ENCODE data around the gene MAP2K5. TPM values are rescaled to one million over a fixed set of nuclear protein-coding genes. Genes with fewer than 3 reads are reported as not detected.
"Not testable (repeated sequence)": the region's sequence is repeated elsewhere in the genome, so short reads cannot be mapped to it uniquely, and the experiment has no call there.

MAP2K5 gene
- total RNA-seq, 1 donor from 2014 or later: 11.6 TPM

DNA sequence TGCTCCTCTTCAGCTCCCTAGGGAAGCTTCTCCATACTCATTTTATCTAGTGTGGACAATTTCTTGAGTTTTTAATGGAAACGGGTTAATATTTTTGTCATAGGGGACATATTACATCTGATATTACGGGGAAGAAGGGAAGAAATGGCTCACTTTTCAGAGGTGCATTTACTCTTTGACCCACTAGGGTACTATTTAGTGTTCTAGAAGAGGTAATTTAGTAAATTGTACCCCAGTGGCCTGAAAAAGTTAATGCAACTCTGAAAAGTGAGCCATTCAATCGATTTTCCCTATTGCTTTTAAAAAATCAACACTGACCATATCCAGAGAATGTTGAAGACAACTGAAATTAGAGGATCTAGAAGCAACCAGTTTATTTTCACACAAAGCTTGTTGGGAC is 71.2 kb downstream of the MAP2K5 start:
- H3K9me3 Mint-ChIP-seq (ENCODE audit: unreplicated experiment): no peaks in the 10 kb centered on the region
- no peaks in the 10 kb centered on the region for H3K27me3 ChIP-seq (ENCODE audit: insufficient read depth, low read length)

DNA sequence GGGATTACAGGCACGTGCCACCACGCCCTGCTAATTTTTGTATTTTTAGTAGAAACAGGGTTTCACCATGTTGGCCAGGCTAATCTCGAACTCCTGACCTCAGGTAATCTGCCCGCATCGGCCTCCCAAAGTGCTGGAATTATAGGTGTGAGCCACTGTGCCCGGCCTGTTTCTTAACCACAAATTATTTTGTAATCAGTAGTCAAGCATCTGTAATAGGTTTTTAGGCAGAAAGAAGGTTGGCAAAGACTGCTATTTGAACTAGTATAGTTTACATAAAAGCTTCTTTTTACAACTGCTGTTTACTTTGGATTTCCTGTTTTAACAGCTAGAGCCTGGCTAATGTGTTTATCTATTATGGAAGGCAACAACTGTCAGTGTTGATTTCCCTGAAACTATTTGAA is 72.6 kb downstream of the MAP2K5 start:
- not testable (repeated sequence) for H2AFZ ChIP-seq (ENCODE audit: low read depth, low read length); H3K4me2 ChIP-seq (ENCODE audit: low read length); H3K9me3 Mint-ChIP-seq (ENCODE audit: unreplicated experiment); H4K20me1 ChIP-seq (ENCODE audit: insufficient read depth, low read length); H3K27me3 Mint-ChIP-seq (ENCODE audit: low read depth, unreplicated experiment); H3K79me2 ChIP-seq (ENCODE audit: insufficient read depth, low read length); H3K9me3 ChIP-seq (ENCODE audit: insufficient read depth, low read depth, low read length); H3K27ac Mint-ChIP-seq (ENCODE audit: unreplicated experiment); H3K27me3 ChIP-seq (ENCODE audit: insufficient read depth, low read length); H3K36me3 Mint-ChIP-seq (ENCODE audit: low read depth, unreplicated experiment); FAIRE-seq; H3K4me3 Mint-ChIP-seq (ENCODE audit: unreplicated experiment); H3K27ac ChIP-seq (ENCODE audit: low read depth, low read length); H3K4me1 ChIP-seq (ENCODE audit: insufficient read depth, low read length); H3K9ac ChIP-seq (ENCODE audit: low read length); H3K4me1 Mint-ChIP-seq (ENCODE audit: low read depth, unreplicated experiment); H3K4me3 ChIP-seq (ENCODE audit: insufficient read depth, low read depth, low read length); DNase-seq (ENCODE audit: low read depth); H3K36me3 ChIP-seq (ENCODE audit: insufficient read depth, low read length)

More for the DNA sequence above, 71.2 kb downstream of the MAP2K5 start:
- no peaks in the 10 kb centered on the region for H4K20me1 ChIP-seq (ENCODE audit: insufficient read depth, low read length)
- no peaks in the 10 kb centered on the region for H3K36me3 ChIP-seq (ENCODE audit: insufficient read depth, low read length)
- TF ChIP-seq, protein P1, sequence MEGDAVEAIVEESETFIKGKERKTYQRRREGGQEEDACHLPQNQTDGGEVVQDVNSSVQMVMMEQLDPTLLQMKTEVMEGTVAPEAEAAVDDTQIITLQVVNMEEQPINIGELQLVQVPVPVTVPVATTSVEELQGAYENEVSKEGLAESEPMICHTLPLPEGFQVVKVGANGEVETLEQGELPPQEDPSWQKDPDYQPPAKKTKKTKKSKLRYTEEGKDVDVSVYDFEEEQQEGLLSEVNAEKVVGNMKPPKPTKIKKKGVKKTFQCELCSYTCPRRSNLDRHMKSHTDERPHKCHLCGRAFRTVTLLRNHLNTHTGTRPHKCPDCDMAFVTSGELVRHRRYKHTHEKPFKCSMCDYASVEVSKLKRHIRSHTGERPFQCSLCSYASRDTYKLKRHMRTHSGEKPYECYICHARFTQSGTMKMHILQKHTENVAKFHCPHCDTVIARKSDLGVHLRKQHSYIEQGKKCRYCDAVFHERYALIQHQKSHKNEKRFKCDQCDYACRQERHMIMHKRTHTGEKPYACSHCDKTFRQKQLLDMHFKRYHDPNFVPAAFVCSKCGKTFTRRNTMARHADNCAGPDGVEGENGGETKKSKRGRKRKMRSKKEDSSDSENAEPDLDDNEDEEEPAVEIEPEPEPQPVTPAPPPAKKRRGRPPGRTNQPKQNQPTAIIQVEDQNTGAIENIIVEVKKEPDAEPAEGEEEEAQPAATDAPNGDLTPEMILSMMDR (IDR thresholded peaks at IDR 0.05; ENCODE audit: insufficient read depth, low read depth, low read length): peak; percentile 14
- no peak for TF ChIP-seq EZH2 (IDR thresholded peaks at IDR 0.05; ENCODE audit: insufficient read depth, low read length)
- no peak overlapping the region for H2AFZ ChIP-seq (ENCODE audit: low read depth, low read length)
- no peaks in the 10 kb centered on the region for H3K79me2 ChIP-seq (ENCODE audit: insufficient read depth, low read length)
- FAIRE-seq: no peak
- H3K9me3 ChIP-seq (ENCODE audit: insufficient read depth, low read depth, low read length): no peaks in the 10 kb centered on the region
- no peaks in the 10 kb centered on the region for H3K4me1 Mint-ChIP-seq (ENCODE audit: low read depth, unreplicated experiment)
- H3K4me2 ChIP-seq (ENCODE audit: low read length): no peak overlapping the region
- H3K4me1 ChIP-seq (ENCODE audit: insufficient read depth, low read length): no peaks in the 10 kb centered on the region
- no peak for DNase-seq (ENCODE audit: low read depth)
- H3K4me3 Mint-ChIP-seq (ENCODE audit: unreplicated experiment): no peak overlapping the region
- H3K9ac ChIP-seq (ENCODE audit: low read length): no peak overlapping the region
- H3K4me3 ChIP-seq (ENCODE audit: insufficient read depth, low read depth, low read length): no peak overlapping the region
- no peak overlapping the region for H3K27ac Mint-ChIP-seq (ENCODE audit: unreplicated experiment)
- no peak overlapping the region for H3K27ac ChIP-seq (ENCODE audit: low read depth, low read length)
- no peaks in the 10 kb centered on the region for H3K27me3 Mint-ChIP-seq (ENCODE audit: low read depth, unreplicated experiment)
- H3K36me3 Mint-ChIP-seq (ENCODE audit: low read depth, unreplicated experiment): peaks cover 2% of the 10 kb centered on the region

DNA sequence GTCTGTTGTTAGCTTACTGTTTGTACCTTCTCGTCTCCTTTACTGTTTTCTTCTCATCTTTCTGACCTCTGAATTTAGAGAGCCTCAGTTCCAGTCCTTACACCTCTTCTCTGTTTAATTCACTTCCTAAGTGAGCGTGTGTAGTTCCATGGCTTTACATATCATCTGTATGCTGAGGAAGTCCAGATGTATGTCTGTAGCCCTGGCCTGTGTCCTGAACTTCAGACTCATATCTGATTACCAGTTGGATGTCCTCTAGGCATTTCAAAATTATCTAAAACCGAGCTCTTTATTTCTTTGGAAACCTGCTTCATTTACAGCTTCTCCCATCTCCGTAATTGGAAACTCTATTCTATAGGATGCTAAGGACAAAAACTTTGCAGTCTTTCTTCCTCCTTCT is 75.8 kb downstream of the MAP2K5 start:
- no peak overlapping the region for H3K4me2 ChIP-seq (ENCODE audit: low read length)
- no peak overlapping the region for H2AFZ ChIP-seq (ENCODE audit: low read depth, low read length)
- Mint-ChIP-seq H3K9me3 (ENCODE audit: unreplicated experiment) (no peaks in the 10 kb centered on the region), H3K4me3 (ENCODE audit: unreplicated experiment) (no peak overlapping the region), H3K36me3 (ENCODE audit: low read depth, unreplicated experiment) (no peaks in the 10 kb centered on the region), H3K27me3 (ENCODE audit: low read depth, unreplicated experiment) (no peaks in the 10 kb centered on the region), H3K4me1 (ENCODE audit: low read depth, unreplicated experiment) (no peaks in the 10 kb centered on the region), H3K27ac (ENCODE audit: unreplicated experiment) (no peak overlapping the region)
- no peak overlapping the region for H3K4me3 ChIP-seq (ENCODE audit: insufficient read depth, low read depth, low read length)
- no peaks in the 10 kb centered on the region for H3K4me1 ChIP-seq (ENCODE audit: insufficient read depth, low read length)
- no peaks in the 10 kb centered on the region for H4K20me1 ChIP-seq (ENCODE audit: insufficient read depth, low read length)
- no peaks in the 10 kb centered on the region for H3K9me3 ChIP-seq (ENCODE audit: insufficient read depth, low read depth, low read length)
- FAIRE-seq (no peak), DNase-seq (ENCODE audit: low read depth) (no peak)
- no peak overlapping the region for H3K27ac ChIP-seq (ENCODE audit: low read depth, low read length)
- no peak for TF ChIP-seq EZH2 (IDR thresholded peaks at IDR 0.05; ENCODE audit: insufficient read depth, low read length)
- TF ChIP-seq, protein P1 (IDR thresholded peaks at IDR 0.05; ENCODE audit: insufficient read depth, low read depth, low read length): no peak
- no peaks in the 10 kb centered on the region for H3K36me3 ChIP-seq (ENCODE audit: insufficient read depth, low read length)
- H3K27me3 ChIP-seq (ENCODE audit: insufficient read depth, low read length): no peaks in the 10 kb centered on the region
- H3K79me2 ChIP-seq (ENCODE audit: insufficient read depth, low read length): no peaks in the 10 kb centered on the region
- no peak overlapping the region for H3K9ac ChIP-seq (ENCODE audit: low read length)

Data from astrocyte (in vitro differentiated cells and primary cell).